PFSK-1 (cell line): Measurements from ENCODE around the gene OR7G1. TPM values are rescaled to one million over a fixed set of nuclear protein-coding genes. Genes with fewer than 3 reads are reported as not detected.

Source experiments
- FOXP2 ChIP-seq: optimal IDR thresholded peaks from 2 replicates; pipeline ENCODE3; 2011; ENCODE audit warnings: borderline replicate concordance, control low read depth, inconsistent platforms; ENCODE audit not compliant: insufficient read depth; ENCODE audit errors: extremely low read length, extremely low read depth
- POLR2AphosphoS5 ChIP-seq: IDR thresholded peaks from 2 replicates; pipeline ENCODE4 v1.6.1; 2012; ENCODE audit warnings: low read depth, mild to moderate bottlenecking, control low read depth, low read length, moderate library complexity
- REST ChIP-seq, 2 experiments: IDR thresholded peaks; 2 replicates each; pipeline versions ENCODE4 v1.6.1 to v1.8.0; 2011 to 2012; ENCODE audit warnings: low read depth in 2 of 2, low read length in 2 of 2, control low read depth in 1 of 2, inconsistent platforms in 1 of 2, mild to moderate bottlenecking in 1 of 2, moderate library complexity in 1 of 2; ENCODE audit not compliant: insufficient read depth in 1 of 2
- SIN3A ChIP-seq: IDR thresholded peaks from 2 replicates; pipeline ENCODE4 v1.6.1; 2012; ENCODE audit warnings: mild to moderate bottlenecking, low read length, moderate library complexity, borderline replicate concordance; ENCODE audit not compliant: insufficient read depth
- TAF1 ChIP-seq: IDR thresholded peaks from 2 replicates; pipeline ENCODE4 v1.6.1; 2012; ENCODE audit warnings: low read length, control low read depth, borderline replicate concordance; ENCODE audit not compliant: insufficient read depth
- polyA plus RNA-seq: library from polyadenylated mRNA; unstranded; fragments of >200 nt; gene quantifications from one replicate; pipeline ENCODE4 v1.2.1, GENCODE V29; 2012; ENCODE audit warnings: low read depth, missing spikeins; ENCODE audit not compliant: insufficient read length

The OR7G1 gene
- not detected for polyA plus RNA-seq

- TF ChIP-seq SIN3A: no peak
- no peak for TF ChIP-seq TAF1
- TF ChIP-seq POLR2AphosphoS5: no peak
- no peak for TF ChIP-seq REST (IDR thresholded peaks at IDR 0.05; ENCODE audit: insufficient read depth in 1 of 2, low read depth in 2 of 2, low read length in 2 of 2)
Measured at GRCh38 chr19:9115307-9115813, at the start of gene OR7G1. Gene OR7G1 (minus strand): TSS chr19:9115763. CDS start chr19:9115763, 0 bp downstream.

GRCh38 chr19:9165261-9165660, 49.7 kb upstream of the OR7G1 start:
- no peak for TF ChIP-seq FOXP2
- TF ChIP-seq TAF1: no peak
- no peak for TF ChIP-seq REST (IDR thresholded peaks at IDR 0.05; ENCODE audit: insufficient read depth in 1 of 2, low read depth in 2 of 2, low read length in 2 of 2)
- TF ChIP-seq SIN3A: no peak
- TF ChIP-seq POLR2AphosphoS5: no peak

GRCh38 chr19:9161427-9161826, 45.9 kb upstream of the OR7G1 start:
- TF ChIP-seq SIN3A: no peak
- TF ChIP-seq FOXP2: no peak
- TF ChIP-seq POLR2AphosphoS5: no peak
- TF ChIP-seq TAF1: no peak
- TF ChIP-seq REST (IDR thresholded peaks at IDR 0.05; ENCODE audit: insufficient read depth in 1 of 2, low read depth in 2 of 2, low read length in 2 of 2): no peak

GRCh38 chr19:9159891-9160290, 44.3 kb upstream of the OR7G1 start:
- TF ChIP-seq POLR2AphosphoS5 (no peak), REST (IDR thresholded peaks at IDR 0.05; ENCODE audit: insufficient read depth in 1 of 2, low read depth in 2 of 2, low read length in 2 of 2) (no peak), SIN3A (no peak), FOXP2 (no peak), TAF1 (no peak)

GRCh38 chr19:9156304-9156703, 40.7 kb upstream of the OR7G1 start:
- TF ChIP-seq TAF1 (no peak), FOXP2 (no peak), POLR2AphosphoS5 (no peak), SIN3A (no peak), REST (IDR thresholded peaks at IDR 0.05; ENCODE audit: insufficient read depth in 1 of 2, low read depth in 2 of 2, low read length in 2 of 2) (no peak)
